ENCODE data around the gene HSPD1.
A peak's percentile ranks its signal among the peaks of the same experiment; 100 is the strongest.
"Not testable (repeated sequence)": the region's sequence is repeated elsewhere in the genome, so short reads cannot be mapped to it uniquely, and the experiment has no call there.

HSPD1 gene

DNA sequence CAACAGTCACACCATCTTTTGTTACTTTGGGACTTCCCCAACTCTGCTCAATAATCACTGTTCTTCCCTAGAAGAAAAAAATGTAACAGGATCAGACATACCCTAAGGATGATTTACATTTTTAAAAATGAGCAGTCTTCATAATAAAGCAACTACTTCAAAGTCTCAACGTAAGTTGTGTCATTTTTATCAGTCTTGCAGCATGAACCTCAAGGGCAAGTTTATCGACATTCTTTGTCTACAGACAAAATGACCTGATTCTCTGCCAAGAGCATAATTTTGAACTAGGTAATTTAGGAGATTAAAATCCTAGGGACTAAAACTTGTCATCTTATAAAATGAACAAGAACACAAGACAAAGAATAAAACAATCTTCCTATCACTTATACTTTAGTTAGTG is 2.3 kb downstream of the HSPD1 start:
- no peak for DNase-seq (ENCODE audit: low read depth in 1 of 2, low spot score in 1 of 2)

DNA sequence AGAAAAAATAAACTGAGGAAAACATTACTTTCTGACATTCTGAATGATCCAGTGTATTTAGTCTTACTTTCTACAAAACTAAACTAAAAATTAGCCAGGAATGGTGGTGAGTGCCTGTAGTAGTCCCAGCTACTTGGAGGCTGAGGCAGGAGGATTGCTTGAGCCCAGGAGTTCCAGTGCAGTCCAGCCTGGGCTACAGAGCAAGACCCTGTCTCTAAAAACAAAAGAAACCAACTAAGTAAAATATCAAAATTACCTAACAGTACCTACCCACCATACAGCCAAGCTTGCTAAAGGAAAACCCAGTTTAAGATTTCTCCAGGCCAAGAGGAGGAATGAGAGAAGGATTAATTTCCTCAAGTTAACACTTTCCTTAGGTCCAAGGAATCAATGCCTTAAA is 2.9 kb downstream of the HSPD1 start:
- no peak for DNase-seq (ENCODE audit: low read depth in 1 of 2, low spot score in 1 of 2)

DNA sequence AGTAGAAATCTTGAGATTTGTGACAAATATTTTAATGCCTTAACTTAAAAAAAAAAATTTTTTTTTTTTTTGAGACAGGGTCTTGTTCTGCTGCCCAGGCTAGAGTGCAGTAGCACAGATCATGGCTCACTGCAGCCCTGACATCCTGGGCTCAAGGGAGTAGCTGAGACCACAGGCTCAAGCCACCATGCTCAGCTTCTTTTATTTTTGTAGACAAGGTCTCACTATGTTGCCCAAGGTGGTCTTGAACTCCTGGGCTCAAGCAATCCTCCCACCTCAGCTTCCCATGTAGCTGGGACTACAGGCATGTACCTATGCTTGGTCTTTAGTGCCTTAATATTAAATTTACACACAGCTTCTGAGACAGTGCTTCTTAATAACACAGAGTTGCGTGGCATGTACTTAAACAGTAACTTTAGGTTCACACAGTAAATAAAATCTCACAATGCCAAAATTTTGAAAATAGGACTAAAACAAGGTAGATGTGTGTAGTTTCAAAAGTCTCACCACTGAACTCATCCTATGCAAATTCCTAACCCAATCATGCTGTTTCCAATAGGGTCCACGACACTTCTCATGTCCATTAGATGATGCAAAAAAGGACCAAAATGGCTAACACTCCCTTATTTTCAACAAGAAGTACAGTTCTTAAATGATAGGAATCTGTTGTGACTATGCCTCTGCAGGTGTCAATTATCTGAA is 4.1 kb downstream of the HSPD1 start:
- DNase-seq (ENCODE audit: low read depth in 1 of 2, low spot score in 1 of 2): no peak

DNA sequence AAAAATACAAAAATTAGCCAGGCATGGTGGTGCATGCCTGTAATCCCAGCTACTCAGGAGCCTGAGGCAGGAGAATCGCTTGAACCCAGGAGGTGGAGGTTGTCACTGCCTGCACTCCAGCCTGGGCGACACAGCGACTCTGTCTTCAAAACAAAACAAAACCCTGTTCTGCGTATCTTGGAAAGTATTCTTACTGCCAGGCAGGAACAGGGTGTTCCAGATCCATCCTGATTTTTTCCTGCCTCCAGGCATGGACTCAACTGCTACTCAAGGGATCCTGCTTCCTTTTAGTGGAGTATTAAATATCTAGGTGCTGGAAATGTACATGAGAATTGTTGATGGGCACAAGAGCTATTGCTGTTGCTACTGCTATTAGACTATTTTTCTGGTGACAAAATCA is 12.3 kb downstream of the HSPD1 start:
- no peak for DNase-seq (ENCODE audit: low read depth in 1 of 2, low spot score in 1 of 2)

DNA sequence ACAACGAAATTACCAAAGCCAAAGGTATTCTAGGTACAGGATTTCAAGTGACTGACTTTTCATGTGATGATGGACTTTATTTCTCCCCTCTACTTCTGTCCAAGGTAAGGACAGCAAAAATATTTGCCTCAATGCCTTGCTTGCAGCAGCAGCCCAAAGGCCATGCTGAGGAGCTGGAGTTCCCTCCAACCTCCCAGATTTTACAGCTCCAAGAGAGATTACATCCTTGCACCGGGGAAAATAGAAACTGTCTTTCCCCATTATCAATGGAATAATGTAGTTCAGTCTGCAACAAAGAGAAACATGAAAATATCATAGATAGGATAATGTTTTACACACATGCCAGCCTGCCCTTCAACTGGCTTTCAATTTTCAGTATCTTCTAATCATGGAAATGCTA is 13.5 kb downstream of the HSPD1 start:
- no peak for DNase-seq (ENCODE audit: low read depth in 1 of 2, low spot score in 1 of 2)

GRCh38 chr2:197484248-197484647 is 15.4 kb downstream of the HSPD1 start:
- DNase-seq (ENCODE audit: low read depth in 1 of 2, low spot score in 1 of 2): not testable (repeated sequence)

- DNase-seq (ENCODE audit: low read depth in 1 of 2, low spot score in 1 of 2): no peak
These were observed 19.2 kb downstream of the HSPD1 start for GRCh38 chr2:197480165-197481036.

GRCh38 chr2:197477797-197478196 is 21.8 kb downstream of the HSPD1 start:
- DNase-seq (ENCODE audit: low read depth in 1 of 2, low spot score in 1 of 2): no peak

- no peak for DNase-seq (ENCODE audit: low read depth in 1 of 2, low spot score in 1 of 2)
These were observed 27.5 kb downstream of the HSPD1 start for GRCh38 chr2:197472166-197472565.

GRCh38 chr2:197464175-197464574 is 35.5 kb downstream of the HSPD1 start:
- DNase-seq (ENCODE audit: low read depth in 1 of 2, low spot score in 1 of 2): no peak

GRCh38 chr2:197461057-197461456 is 38.6 kb downstream of the HSPD1 start:
- no peak for DNase-seq (ENCODE audit: low read depth in 1 of 2, low spot score in 1 of 2)

DNA sequence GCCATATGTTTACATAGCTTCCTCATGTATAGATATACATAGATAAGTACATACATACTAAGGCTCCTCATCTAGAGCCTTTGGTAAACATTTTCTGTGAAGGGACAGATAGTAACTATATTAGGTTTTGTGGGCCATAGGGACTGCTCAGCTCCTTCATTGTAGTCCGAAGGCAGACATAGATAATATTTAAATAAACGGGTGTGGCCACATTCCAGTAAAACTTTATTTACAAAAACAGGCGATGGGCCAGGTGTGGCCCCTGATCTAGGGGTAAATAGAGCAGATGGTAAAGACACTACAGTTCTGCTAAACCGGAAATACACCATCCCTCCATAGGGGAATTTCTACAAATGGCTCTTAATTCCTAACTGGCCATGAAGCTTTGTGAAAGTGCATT is 39.0 kb downstream of the HSPD1 start:
- DNase-seq (ENCODE audit: low read depth in 1 of 2, low spot score in 1 of 2): no peak

DNA sequence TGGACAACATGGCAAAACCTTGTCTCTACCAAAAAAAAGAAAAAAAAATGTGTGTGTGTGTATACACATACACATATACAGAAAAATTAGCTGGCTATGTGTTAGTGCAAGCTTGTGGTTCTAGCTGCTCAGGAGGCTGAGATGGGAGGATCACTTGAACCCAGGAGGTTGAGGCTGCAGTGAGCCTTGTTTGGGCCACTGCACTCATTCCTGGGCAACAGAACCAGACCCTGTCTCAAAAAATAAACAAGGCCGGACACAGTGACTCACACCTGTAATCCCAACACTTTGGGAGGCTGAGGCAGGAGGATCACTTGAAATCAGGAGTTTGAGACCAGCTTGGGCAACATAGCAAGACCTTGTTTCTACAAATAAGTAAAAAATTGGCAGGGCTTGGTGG is 44.2 kb downstream of the HSPD1 start:
- no peak for DNase-seq (ENCODE audit: low read depth in 1 of 2, low spot score in 1 of 2)

- no peak for DNase-seq (ENCODE audit: low read depth in 1 of 2, low spot score in 1 of 2)
These were observed 44.7 kb downstream of the HSPD1 start for GRCh38 chr2:197454923-197455322.

DNA sequence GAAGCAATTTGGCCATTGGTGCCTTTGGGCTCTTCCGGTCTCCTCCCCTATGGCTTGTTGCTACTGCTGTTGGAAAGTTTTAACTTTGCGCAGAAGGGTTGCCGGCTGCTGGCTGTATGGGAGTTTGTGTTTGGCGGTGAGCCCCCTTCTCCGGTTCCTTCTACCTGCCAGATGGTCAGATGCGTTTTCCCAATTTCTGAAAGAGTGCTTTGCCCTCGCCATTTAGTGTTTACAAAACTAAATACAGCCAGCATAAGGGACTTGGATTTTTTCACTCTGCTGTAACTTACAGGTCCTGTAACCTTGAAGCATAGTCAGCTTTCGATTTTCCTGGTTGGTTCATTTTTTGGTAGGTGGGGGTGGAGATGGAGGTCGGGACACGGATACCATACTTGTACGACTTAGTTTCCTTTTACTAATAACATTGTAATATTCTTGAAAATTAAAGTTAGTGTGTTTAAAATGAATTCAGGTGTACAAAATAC is 45.7 kb downstream of the HSPD1 start:
- no peak for DNase-seq (ENCODE audit: low read depth in 1 of 2, low spot score in 1 of 2)

DNA sequence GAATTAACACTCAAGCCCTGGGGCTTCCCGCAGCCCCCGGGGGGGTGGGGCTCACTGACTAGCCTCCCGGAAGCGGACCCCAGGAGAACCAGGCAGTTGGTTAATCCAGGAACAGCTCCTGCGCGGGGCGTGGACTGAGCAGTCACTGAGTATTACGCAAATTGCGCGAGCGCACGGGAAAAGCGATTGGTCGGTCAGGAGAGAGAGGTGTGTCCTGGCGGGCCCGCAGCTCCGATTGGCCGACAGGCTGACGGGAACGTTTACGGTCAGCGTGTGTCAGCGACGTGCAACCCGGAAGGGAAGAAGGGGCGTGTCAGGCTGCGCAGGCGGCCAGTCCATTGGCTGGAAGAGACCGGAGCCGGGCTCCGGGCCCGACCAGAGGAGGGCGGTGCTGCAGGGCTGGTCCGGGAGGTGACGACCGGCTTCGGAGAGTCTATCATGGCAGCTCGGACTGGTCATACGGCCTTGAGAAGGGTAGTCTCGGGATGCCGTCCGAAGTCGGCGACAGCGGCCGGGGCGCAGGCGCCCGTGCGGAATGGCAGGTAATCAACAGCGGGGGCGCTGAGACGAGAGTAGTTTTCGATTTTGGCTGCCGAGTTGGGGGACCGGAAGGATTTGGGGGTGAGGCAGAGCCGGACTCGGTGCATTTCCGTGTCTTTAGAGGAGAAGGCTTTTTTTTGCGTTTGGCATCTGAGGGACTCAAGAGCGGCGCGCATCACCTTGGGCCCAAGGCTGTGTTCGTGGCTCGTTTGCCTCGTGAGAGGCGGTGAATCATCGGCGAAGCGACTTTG is 46.3 kb downstream of the HSPD1 start, which contains the start of gene COQ10B:
COQ10B (plus strand) TSS at position 430 of the 791 bp plus-strand sequence; CDS start at position 439, 9 bp downstream.
- peak; percentile 89 to 97 for DNase-seq (ENCODE audit: low read depth in 1 of 2, low spot score in 1 of 2)

DNA sequence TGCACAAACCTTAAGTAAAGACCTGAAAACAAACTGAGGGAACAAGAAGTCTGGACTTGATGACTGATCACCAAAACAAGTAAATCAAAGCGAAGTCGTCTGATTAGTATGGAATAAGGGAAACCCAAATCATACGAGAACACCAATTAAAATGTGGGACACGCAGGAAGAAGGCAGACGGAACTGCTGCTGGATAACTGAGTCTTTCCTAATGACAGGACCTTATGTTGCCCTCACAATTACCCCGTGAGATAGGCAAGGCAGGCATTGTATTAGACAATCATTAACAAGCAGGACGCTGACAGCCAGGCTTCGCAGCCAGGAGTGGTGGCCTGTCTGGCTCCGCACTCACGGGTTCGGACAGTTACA is 46.9 kb downstream of the HSPD1 start:
- no peak for DNase-seq (ENCODE audit: low read depth in 1 of 2, low spot score in 1 of 2)

DNA sequence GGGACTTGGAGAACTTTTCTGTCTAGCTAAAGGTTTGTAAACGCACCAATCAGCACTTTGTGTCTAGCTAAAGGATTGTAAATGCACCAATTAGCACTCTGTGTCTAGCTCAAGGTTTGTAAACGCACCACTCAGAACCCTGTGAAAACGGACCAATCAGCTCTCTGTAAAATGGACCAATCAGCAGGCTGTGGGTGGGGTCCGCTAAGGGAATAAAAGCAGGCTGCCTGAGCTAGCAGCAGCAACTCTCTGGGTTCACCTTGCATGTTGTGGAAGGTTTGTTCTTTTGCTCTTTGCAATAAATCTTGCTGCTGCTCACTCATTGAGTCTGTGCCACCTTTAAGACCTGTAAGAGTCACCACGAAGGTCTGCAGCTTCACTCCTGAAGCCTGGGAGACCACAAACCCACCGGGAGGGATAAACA is 48.7 kb downstream of the HSPD1 start:
- DNase-seq (ENCODE audit: low read depth in 1 of 2, low spot score in 1 of 2): not testable (repeated sequence)

GRCh38 chr2:197450465-197450864 is 49.2 kb downstream of the HSPD1 start:
- DNase-seq (ENCODE audit: low read depth in 1 of 2, low spot score in 1 of 2): no peak

DNA sequence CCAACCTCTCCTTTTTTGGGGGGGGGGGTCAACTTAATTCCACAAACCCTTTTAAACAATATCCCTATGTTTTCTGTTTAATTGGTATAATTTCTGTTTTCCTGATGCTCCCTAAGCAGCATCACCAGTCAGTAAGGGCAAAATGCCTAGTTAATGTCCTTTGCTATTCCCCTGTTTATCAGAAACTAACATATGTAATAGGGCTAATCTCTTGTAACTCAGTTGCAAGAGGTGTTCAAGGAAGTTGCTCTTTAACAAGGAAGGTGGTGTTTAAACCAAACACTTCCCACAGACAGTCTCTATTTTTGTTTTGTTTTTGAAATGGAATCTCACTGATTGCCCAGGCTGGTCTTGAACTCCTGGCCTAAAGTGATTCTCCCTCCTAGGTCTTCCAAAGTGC is 52.8 kb downstream of the HSPD1 start:
- no peak for DNase-seq (ENCODE audit: low read depth in 1 of 2, low spot score in 1 of 2)

DNA sequence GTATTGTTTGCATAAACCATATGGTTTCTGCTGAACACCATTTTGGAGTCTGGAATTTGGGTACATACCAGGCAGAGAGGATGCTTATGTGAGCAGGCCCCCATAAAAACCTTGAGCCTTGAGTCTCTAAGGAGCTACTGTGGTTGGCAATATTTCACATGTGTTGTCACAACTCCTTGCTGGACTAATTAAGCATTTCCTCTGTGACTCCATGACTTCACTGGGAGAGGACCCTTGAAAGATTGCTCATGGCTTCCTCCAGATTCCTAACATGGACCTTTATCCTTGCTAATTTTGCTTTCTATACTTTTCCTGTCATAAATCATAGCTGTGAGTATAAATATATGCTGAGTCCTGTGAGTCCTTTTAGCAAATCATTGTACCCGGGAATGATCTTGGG is 53.9 kb downstream of the HSPD1 start:
- no peak for DNase-seq (ENCODE audit: low read depth in 1 of 2, low spot score in 1 of 2)
